Stimulated activated CD8-positive, alpha-beta memory T cell treated with anti-CD3 and anti-CD28 coated beads, Interleukin-7, amount 100 ng/mL, for 48 hours (primary cell): Measurements from ENCODE around the gene GPRC5C.
"Not testable (repeated sequence)": the region's sequence is repeated elsewhere in the genome, so short reads cannot be mapped to it uniquely, and the experiment has no call there.

ENCODE experiments used
- DNase-seq, 2 donors: peaks; one replicate each; pipeline ENCODE4 v3.0.0-alpha.2; 2020; ENCODE audit warnings: low read depth in 1 of 2; ENCODE audit errors: extremely low read depth in 1 of 2

GPRC5C gene

GRCh38 chr17:74467221-74467951 lies 35.5 kb downstream of the GPRC5C start:
- DNase-seq: no peak

- DNase-seq: no peak
Observed at GRCh38 chr17:74471341-74471740, 39.5 kb downstream of the GPRC5C start.

- no peak for DNase-seq
Observed at GRCh38 chr17:74472890-74473289, 41.0 kb downstream of the GPRC5C start.

- DNase-seq: no peak
Observed at GRCh38 chr17:74473294-74473693, 41.4 kb downstream of the GPRC5C start.

GRCh38 chr17:74474043-74474792 lies 42.3 kb downstream of the GPRC5C start:
- no peak for DNase-seq

- DNase-seq: no peak
Observed at GRCh38 chr17:74475189-74475588, 43.3 kb downstream of the GPRC5C start.

- no peak for DNase-seq
Observed at GRCh38 chr17:74477411-74477810, 45.5 kb downstream of the GPRC5C start.

GRCh38 chr17:74478420-74479100 lies 46.7 kb downstream of the GPRC5C start:
- peak in 1 of 2 donors; percentile 35 for DNase-seq

GRCh38 chr17:74480290-74480689 lies 48.4 kb downstream of the GPRC5C start:
- DNase-seq: no peak

GRCh38 chr17:74481621-74482020 lies 49.7 kb downstream of the GPRC5C start:
- no peak for DNase-seq

GRCh38 chr17:74484066-74484465 lies 52.2 kb downstream of the GPRC5C start:
- no peak for DNase-seq

GRCh38 chr17:74485022-74485743 lies 53.3 kb downstream of the GPRC5C start:
- DNase-seq: no peak

- DNase-seq: no peak
Observed at GRCh38 chr17:74485841-74486240, 54.0 kb downstream of the GPRC5C start.

GRCh38 chr17:74488276-74488675 lies 56.4 kb downstream of the GPRC5C start:
- not testable (repeated sequence) for DNase-seq

GRCh38 chr17:74490716-74491115 lies 58.8 kb downstream of the GPRC5C start:
- DNase-seq: no peak

GRCh38 chr17:74491626-74492025 lies 59.7 kb downstream of the GPRC5C start:
- no peak for DNase-seq

GRCh38 chr17:74493331-74493833 lies 61.5 kb downstream of the GPRC5C start:
- DNase-seq: no peak
